Esophagus muscularis mucosa (tissue), 3 donors: ENCODE results near the gene TLE3.

Experiments
- CTCF ChIP-seq, 3 experiments: fragments of 200-600 bp in 2 of 3; fragments of 450-650 bp in 1 of 3; sonication (generic) in 2 of 3; IDR thresholded peaks; one replicate each; pipeline ENCODE4 v1.5.1; 2017 to 2019; ENCODE audit warnings: antibody characterized with exemption in 3 of 3, mild to moderate bottlenecking in 2 of 3, moderate library complexity in 1 of 3
- POLR2A ChIP-seq: fragments of 450-650 bp; IDR thresholded peaks from one replicate; pipeline ENCODE4 v1.6.1; 2017; ENCODE audit warnings: antibody characterized with exemption, moderate library complexity, mild to moderate bottlenecking, low read depth
- POLR2AphosphoS5 ChIP-seq, 2 donors: sonication (generic); formaldehyde crosslinking; IDR thresholded peaks; one replicate each; pipeline ENCODE4 v1.6.1; 2017; ENCODE audit warnings: antibody characterized with exemption in 2 of 2

DNA sequence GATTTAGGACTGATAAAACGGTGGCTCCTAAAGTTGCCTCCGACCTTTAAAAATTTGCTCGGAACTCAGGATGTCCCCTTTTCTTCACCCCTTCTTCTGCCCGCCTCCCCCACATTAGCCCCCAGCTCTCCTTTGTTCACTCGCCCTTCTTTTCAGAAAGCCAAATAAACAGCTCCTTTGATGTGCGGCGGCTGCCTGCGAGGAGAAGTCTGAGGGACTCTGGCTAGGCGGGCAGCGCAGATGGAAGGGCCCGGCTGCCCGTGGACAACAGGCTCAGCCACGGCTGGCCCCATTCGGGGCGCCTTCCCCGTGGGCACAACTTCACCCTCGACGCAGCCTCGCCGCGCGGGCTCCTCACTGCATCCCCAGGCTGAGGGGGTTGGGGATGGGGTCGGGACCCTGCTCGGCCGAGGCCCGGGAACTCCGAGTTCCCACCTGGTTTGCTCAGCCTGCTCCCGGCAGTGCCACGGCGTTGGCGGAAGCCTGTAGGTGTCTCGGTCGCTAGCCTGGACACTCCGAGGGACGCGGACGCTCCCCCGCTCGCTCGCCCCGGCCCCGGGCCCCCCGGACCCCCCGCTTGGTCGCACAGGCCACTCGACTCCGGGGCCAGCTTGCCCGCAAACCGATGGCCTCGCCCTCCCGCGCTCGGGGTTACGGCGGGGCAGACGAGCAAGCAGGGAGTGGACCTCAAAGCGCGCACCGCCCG lies 897 bp upstream of the TLE3 start:
- TF ChIP-seq CTCF (IDR thresholded peaks at IDR 0.05) = no peak
- TF ChIP-seq POLR2A = no peak
- no peak for TF ChIP-seq POLR2AphosphoS5 (IDR thresholded peaks at IDR 0.05)
